Umbilical cord (tissue), 2 donors: ENCODE data around the gene NTN5. TPM values are rescaled to one million over a fixed set of nuclear protein-coding genes. Genes with fewer than 3 reads are reported as not detected.

ENCODE experiments used
- DNase-seq: peaks from one replicate; pipeline ENCODE4 v3.0.0-alpha.2; 2015; ENCODE audit warnings: low spot score
- total RNA-seq: library from RNA; depleted of rRNA; stranded (reverse); fragments of >200 nt; gene quantifications from one replicate; pipeline ENCODE4 v1.2.3, GENCODE V29; 2014; ENCODE audit warnings: low replicate concordance; ENCODE audit not compliant: insufficient read depth

NTN5 gene
- total RNA-seq, 1 donor from 2014 or later: not detected

DNA sequence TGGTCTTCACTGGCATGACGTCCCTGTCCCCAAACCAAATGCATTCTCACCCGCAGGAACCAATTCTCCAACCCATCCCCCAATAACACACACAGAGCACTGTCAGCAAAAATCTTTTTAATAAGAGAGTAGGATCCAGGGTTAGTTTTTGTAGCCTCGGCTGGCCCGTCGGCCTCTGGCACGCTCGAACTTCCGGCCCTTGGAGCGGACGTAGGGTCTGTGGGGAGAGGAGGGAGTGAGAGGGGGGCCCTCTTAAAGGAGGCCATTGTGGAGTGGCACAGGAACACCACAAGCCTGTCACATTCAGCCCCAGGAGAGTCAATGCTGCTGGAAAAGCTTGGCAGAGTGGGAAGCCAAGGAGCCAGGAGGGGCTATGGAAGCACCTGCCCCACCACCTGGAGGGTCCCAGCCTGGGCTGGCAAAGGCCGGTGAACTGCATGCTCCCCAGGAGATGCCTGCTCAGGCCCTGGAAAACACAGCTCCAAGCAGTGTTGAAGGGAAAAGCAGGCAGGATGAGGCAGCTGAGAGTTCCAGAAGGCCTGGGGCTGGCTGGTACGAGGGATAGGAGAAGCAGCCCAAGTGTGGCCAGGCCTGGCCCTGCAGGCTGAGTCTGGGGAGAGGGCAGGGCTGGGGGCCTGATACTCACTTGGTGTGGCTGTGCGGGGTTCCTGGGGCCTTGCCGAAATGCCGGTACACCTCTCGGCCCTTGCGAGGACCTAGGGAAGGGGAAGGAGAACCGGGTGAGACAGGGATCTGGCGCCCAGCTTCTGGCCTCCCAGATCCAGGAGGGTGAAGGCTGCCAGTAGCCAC lies 57.4 kb downstream of the NTN5 start:
- no peak for DNase-seq

DNA sequence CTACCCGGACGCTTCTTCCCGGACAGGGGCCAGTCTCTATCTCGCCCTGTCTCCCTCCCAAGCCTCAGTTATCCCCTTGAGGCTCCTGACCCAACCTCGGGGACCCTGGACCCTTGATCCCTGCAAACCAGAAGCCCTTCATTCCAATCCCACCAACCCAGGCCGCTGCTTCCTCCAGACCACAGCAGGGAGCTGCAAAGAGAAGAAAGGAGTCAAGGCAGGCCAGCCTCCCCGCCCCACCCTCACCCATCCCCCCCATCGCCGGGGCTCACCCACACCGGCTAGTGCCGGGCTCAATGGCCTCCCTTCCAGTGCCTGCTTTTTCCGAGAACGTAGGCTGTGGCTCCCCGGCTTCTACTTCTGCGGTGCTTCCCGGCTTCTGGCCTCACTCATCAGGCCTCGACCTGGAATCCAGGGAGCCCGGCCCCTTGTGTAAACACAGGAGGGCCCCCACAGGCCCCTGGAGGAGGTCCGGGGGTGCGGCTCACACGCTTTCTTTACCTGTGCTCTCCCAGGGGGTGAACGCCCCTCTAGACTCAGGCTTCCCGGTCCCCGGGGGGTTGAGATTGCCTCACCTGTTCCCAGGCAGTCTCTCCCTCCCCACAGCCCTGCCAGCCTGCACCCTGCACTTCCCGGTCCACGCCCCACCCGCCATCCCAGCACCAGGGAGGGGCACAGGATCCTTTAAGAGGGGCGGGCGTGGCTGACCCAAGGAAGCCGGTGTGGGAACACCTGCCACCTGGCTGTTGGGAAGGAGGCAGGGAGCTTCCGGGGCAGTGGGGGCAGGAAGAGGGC lies 58.2 kb downstream of the NTN5 start, which contains the start of gene FAM83E:
TSS of gene FAM83E (minus strand) at position 641 of the 795 bp plus-strand sequence. CDS start 1,704 bp downstream, outside the sequence.
- DNase-seq: no peak

DNA sequence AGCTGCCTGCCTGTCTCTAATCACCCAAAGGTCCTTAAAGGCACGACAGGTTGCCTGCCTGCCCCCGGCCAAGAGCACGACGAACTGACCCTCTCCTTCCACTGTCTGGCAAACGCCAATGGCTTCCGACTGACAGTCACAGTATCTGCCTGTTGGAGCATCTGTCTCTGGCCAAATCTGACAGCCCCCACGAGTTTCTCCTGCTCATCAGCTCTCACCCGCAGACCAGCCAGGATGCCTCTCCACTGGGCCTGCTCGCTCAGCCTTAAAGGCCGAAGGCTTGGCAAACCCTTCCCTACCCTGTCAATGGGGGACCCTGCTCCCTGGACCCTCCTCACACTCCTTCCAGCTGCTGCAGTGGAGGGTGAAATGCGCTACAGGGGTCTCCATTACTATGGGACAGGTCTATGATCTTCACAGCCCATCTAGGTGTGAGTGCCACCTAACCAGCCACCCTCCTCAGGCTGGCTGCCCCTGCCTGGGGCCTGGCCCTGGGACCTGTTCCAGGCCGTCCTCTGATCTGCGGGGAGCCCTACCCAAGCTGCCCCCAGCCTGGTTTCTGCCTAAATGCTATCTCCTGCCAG lies 58.9 kb downstream of the NTN5 start:
- no peak for DNase-seq

DNA sequence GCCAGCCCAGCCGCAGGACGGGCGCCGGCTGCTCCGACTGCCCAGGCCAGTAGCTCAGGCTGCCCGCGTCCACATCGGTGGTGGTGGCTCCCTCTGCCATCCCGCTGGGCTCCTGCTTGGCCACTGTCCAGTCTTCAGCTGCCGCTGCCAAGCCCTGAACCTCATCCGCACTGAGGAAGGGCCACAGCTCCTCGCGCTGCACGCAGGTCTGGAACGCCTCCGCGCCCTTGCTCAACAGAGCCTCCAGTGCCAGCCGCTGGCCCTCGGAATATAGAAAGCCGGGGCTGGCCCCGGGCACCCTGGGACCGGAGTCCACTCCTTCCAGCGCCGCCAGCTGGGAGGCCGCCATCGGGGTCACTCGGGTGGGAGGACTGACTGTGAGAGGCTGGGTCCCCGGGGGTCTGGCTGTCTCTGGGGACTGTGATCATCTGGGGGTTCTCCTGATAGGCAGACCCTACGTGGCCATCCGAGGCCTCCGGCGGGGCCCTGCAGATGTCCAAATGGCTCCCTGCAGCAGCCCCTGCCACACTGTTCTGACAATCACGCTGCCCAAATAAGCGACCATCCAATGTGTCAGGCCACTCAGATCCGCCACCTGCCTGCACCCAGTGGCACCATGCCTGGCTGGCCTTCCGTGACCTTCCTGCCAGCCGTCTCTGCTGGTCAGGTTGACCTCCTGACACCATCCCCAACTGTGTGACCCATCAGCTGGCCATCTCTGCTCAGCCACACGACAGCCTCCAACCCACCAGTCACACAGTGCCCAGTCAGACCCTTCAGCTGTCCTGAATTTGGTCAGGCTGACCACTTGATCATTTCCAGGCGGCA lies 59.6 kb downstream of the NTN5 start:
- no peak for DNase-seq

DNA sequence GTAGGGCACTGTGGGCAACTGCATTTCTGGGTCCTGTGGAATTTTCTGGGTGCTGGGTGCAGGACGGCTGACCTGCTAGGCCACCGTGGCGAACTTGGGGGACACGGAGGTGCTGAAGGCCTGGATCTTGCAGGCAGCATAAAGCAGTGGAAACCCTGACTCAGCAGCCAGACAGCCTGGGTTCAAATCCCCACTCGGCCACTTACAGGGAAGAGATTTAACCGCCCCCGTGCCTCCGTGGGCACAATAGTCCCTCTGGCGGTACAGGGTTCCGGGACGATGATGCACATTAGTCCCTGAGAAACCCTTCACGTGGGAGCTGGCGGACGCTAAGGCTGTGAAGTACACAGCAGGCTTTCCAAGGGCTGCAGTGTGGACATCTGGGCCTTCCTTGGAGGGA lies 60.9 kb downstream of the NTN5 start:
- DNase-seq: no peak

Other genes starting within 250 kb of the NTN5 start
- gene GRWD1, start 227.0 kb downstream of the NTN5 start, total RNA-seq: 19.0 TPM
- 0.48 TPM for gene KCNJ14, start 217.4 kb downstream of the NTN5 start, total RNA-seq
- gene CYTH2, start 203.6 kb downstream of the NTN5 start, total RNA-seq: 20.0 TPM
- gene LMTK3, start 161.2 kb downstream of the NTN5 start, total RNA-seq: not detected
- not detected for gene SULT2B1, start 120.8 kb downstream of the NTN5 start, total RNA-seq
- not detected for gene SPACA4, start 66.3 kb downstream of the NTN5 start, total RNA-seq
- 0.48 TPM for gene FAM83E, start 57.9 kb downstream of the NTN5 start, total RNA-seq
- 1,534 TPM for gene RPL18, start 53.8 kb downstream of the NTN5 start, total RNA-seq
- gene SPHK2, start 53.5 kb downstream of the NTN5 start, total RNA-seq: 7.5 TPM
- 0.72 TPM for gene DBP, start 35.6 kb downstream of the NTN5 start, total RNA-seq
- not detected for gene CA11, start 26.8 kb downstream of the NTN5 start, total RNA-seq
- gene FUT2, start 23.0 kb upstream of the NTN5 start, total RNA-seq: 0.72 TPM
- gene MAMSTR, start 46.7 kb upstream of the NTN5 start, total RNA-seq: not detected
- gene RASIP1, start 67.6 kb upstream of the NTN5 start, total RNA-seq: 3.1 TPM
- not detected for gene IZUMO1, start 73.9 kb upstream of the NTN5 start, total RNA-seq
- 1.4 TPM for gene FUT1, start 79.6 kb upstream of the NTN5 start, total RNA-seq
- gene FGF21, start 82.5 kb upstream of the NTN5 start, total RNA-seq: not detected
- 11.1 TPM for gene BCAT2, start 138.0 kb upstream of the NTN5 start, total RNA-seq
- 3.4 TPM for gene HSD17B14, start 163.5 kb upstream of the NTN5 start, total RNA-seq
- 2.6 TPM for gene PLEKHA4, start 195.6 kb upstream of the NTN5 start, total RNA-seq
- gene PPP1R15A, start 199.4 kb upstream of the NTN5 start, total RNA-seq: 138 TPM
- gene TULP2, start 225.7 kb upstream of the NTN5 start, total RNA-seq: not detected
- 160 TPM for gene NUCB1, start 227.3 kb upstream of the NTN5 start, total RNA-seq